Measurements from ENCODE around the gene LAIR2. TPM values are rescaled to one million over a fixed set of nuclear protein-coding genes. Genes with fewer than 3 reads are reported as not detected.

The LAIR2 gene
- total and polyA plus RNA-seq, 4 experiments from 2014 or later = 0.81 to 27.9 (median 8.4) TPM

- Histone ChIP-seq H3K4me1 (ENCODE audit: insufficient read depth, low read length) (peaks cover 33% of the 10 kb centered on the region), H3K36me3 (ENCODE audit: insufficient read depth, low read length) (no peaks in the 10 kb centered on the region), H3K27me3 (ENCODE audit: insufficient read depth, low read length) (no peaks in the 10 kb centered on the region), H3K4me3 (ENCODE audit: low read length in 2 of 2) (no peak overlapping the region), H3K9me3 (ENCODE audit: control insufficient read depth in 1 of 2, low read length in 2 of 2) (no peaks in the 10 kb centered on the region), H3K27ac (ENCODE audit: low read depth, low read length) (no peak overlapping the region)
- ChIA-PET CTCF (ENCODE audit: partially characterized antibody) (no interaction called here), POLR2A (ENCODE audit: partially characterized antibody) (no interaction called here)
- intact Hi-C loops (cut with micrococcal nuclease) = no loop called here
- Mint-ChIP-seq H3K36me3 (no peaks in the 10 kb centered on the region), H3K4me3 (peak overlapping the region in 6 of 8 donors; percentile 14 to 70 (median 52)), H3K27ac (no peak overlapping the region), H3K4me1 (peaks cover 15 to 49% (median 20%) of the 10 kb centered on the region in 4 donors), H3K27me3 (peaks cover 10 to 42% of the 10 kb centered on the region in 2 donors), H3K9me3 (peaks cover 0 to 4% (median under 1%) of the 10 kb centered on the region in 8 donors)
- no peak for DNase-seq
These were observed 18.6 kb downstream of the LAIR2 start for GRCh38 chr19:54521022-54521859.

- ChIA-PET POLR2A (ENCODE audit: partially characterized antibody) (no interaction called here), CTCF (ENCODE audit: partially characterized antibody) (no interaction called here)
- Histone ChIP-seq H3K27ac (ENCODE audit: low read depth, low read length) (no peak overlapping the region), H3K4me3 (ENCODE audit: low read length in 2 of 2) (no peak overlapping the region), H3K36me3 (ENCODE audit: insufficient read depth, low read length) (no peaks in the 10 kb centered on the region), H3K4me1 (ENCODE audit: insufficient read depth, low read length) (peaks cover 33% of the 10 kb centered on the region), H3K9me3 (ENCODE audit: control insufficient read depth in 1 of 2, low read length in 2 of 2) (no peaks in the 10 kb centered on the region), H3K27me3 (ENCODE audit: insufficient read depth, low read length) (no peaks in the 10 kb centered on the region)
- DNase-seq = no peak
- no peaks in the 10 kb centered on the region for H3K36me3 Mint-ChIP-seq
- H3K27me3 Mint-ChIP-seq = peaks cover 10 to 39% of the 10 kb centered on the region in 2 donors
- H3K9me3 Mint-ChIP-seq = peaks cover 0 to 4% (median 1%) of the 10 kb centered on the region in 8 donors
- peak overlapping the region in 3 of 8 donors; percentile 42 to 70 (median 53) for H3K4me3 Mint-ChIP-seq
- H3K27ac Mint-ChIP-seq = no peak overlapping the region
- peaks cover 15 to 49% (median 20%) of the 10 kb centered on the region in 4 donors for H3K4me1 Mint-ChIP-seq
- intact Hi-C loops (cut with micrococcal nuclease) = no loop called here
These were observed 19.4 kb downstream of the LAIR2 start for GRCh38 chr19:54521860-54522513.

GRCh38 chr19:54523403-54523802 is 20.8 kb downstream of the LAIR2 start:
- Mint-ChIP-seq H3K9me3 (peaks cover 0 to 5% (median 0%) of the 10 kb centered on the region in 8 donors), H3K36me3 (no peaks in the 10 kb centered on the region), H3K27me3 (peaks cover 13 to 39% of the 10 kb centered on the region in 2 donors), H3K27ac (no peak overlapping the region), H3K4me3 (no peak overlapping the region), H3K4me1 (peaks cover 15 to 40% (median 20%) of the 10 kb centered on the region in 4 donors)
- no peaks in the 10 kb centered on the region for H3K9me3 ChIP-seq (ENCODE audit: control insufficient read depth in 1 of 2, low read length in 2 of 2)
- ChIA-PET POLR2A (ENCODE audit: partially characterized antibody) (no interaction called here), CTCF (ENCODE audit: partially characterized antibody) (no interaction called here)
- no peaks in the 10 kb centered on the region for H3K36me3 ChIP-seq (ENCODE audit: insufficient read depth, low read length)
- no peak overlapping the region for H3K4me3 ChIP-seq (ENCODE audit: low read length in 2 of 2)
- H3K27me3 ChIP-seq (ENCODE audit: insufficient read depth, low read length) = no peaks in the 10 kb centered on the region
- no peak overlapping the region for H3K27ac ChIP-seq (ENCODE audit: low read depth, low read length)
- peaks cover 30% of the 10 kb centered on the region for H3K4me1 ChIP-seq (ENCODE audit: insufficient read depth, low read length)
- DNase-seq = no peak
- intact Hi-C loops (cut with micrococcal nuclease) = no loop called here

GRCh38 chr19:54525636-54526035 is 23.0 kb downstream of the LAIR2 start:
- no peaks in the 10 kb centered on the region for H3K36me3 ChIP-seq (ENCODE audit: insufficient read depth, low read length)
- DNase-seq = no peak
- CTCF ChIA-PET (ENCODE audit: partially characterized antibody) = no interaction called here
- no peak overlapping the region for H3K27ac Mint-ChIP-seq
- peaks cover 0 to 5% (median 0%) of the 10 kb centered on the region in 8 donors for H3K9me3 Mint-ChIP-seq
- H3K4me3 ChIP-seq (ENCODE audit: low read length in 2 of 2) = no peak overlapping the region
- H3K4me3 Mint-ChIP-seq = no peak overlapping the region
- no peak overlapping the region for H3K27ac ChIP-seq (ENCODE audit: low read depth, low read length)
- POLR2A ChIA-PET (ENCODE audit: partially characterized antibody) = no interaction called here
- intact Hi-C loops (cut with micrococcal nuclease) = no loop called here
- H3K27me3 ChIP-seq (ENCODE audit: insufficient read depth, low read length) = no peaks in the 10 kb centered on the region
- H3K4me1 Mint-ChIP-seq = peaks cover 8 to 29% (median 14%) of the 10 kb centered on the region in 4 donors
- H3K27me3 Mint-ChIP-seq = peaks cover 19 to 39% of the 10 kb centered on the region in 2 donors
- H3K4me1 ChIP-seq (ENCODE audit: insufficient read depth, low read length) = peaks cover 18% of the 10 kb centered on the region
- H3K9me3 ChIP-seq (ENCODE audit: control insufficient read depth in 1 of 2, low read length in 2 of 2) = no peaks in the 10 kb centered on the region
- H3K36me3 Mint-ChIP-seq = no peaks in the 10 kb centered on the region

- H3K27me3 ChIP-seq (ENCODE audit: insufficient read depth, low read length) = no peaks in the 10 kb centered on the region
- CTCF ChIA-PET (ENCODE audit: partially characterized antibody) = no interaction called here
- intact Hi-C loops (cut with micrococcal nuclease) = no loop called here
- H3K36me3 Mint-ChIP-seq = no peaks in the 10 kb centered on the region
- POLR2A ChIA-PET (ENCODE audit: partially characterized antibody) = no interaction called here
- no peaks in the 10 kb centered on the region for H3K36me3 ChIP-seq (ENCODE audit: insufficient read depth, low read length)
- H3K9me3 ChIP-seq (ENCODE audit: control insufficient read depth in 1 of 2, low read length in 2 of 2) = no peaks in the 10 kb centered on the region
- DNase-seq = no peak
- no peak overlapping the region for H3K27ac Mint-ChIP-seq
- H3K27ac ChIP-seq (ENCODE audit: low read depth, low read length) = no peak overlapping the region
- peaks cover 21 to 32% of the 10 kb centered on the region in 2 donors for H3K27me3 Mint-ChIP-seq
- peaks cover 5% of the 10 kb centered on the region for H3K4me1 ChIP-seq (ENCODE audit: insufficient read depth, low read length)
- no peak overlapping the region for H3K4me3 ChIP-seq (ENCODE audit: low read length in 2 of 2)
- H3K4me3 Mint-ChIP-seq = no peak overlapping the region
- H3K4me1 Mint-ChIP-seq = peaks cover 2 to 15% (median 5%) of the 10 kb centered on the region in 4 donors
- peaks cover 0 to 5% (median 0%) of the 10 kb centered on the region in 8 donors for H3K9me3 Mint-ChIP-seq
These were observed 24.3 kb downstream of the LAIR2 start for GRCh38 chr19:54526972-54527371.

- POLR2A ChIA-PET (ENCODE audit: partially characterized antibody) = no interaction called here
- DNase-seq = no peak
- Mint-ChIP-seq H3K4me1 (peaks cover 0 to 2% (median 0%) of the 10 kb centered on the region in 4 donors), H3K36me3 (no peaks in the 10 kb centered on the region), H3K4me3 (no peak overlapping the region), H3K9me3 (peaks cover 0 to 5% (median 0%) of the 10 kb centered on the region in 8 donors), H3K27ac (no peak overlapping the region), H3K27me3 (peaks cover 29 to 33% of the 10 kb centered on the region in 2 donors)
- H3K36me3 ChIP-seq (ENCODE audit: insufficient read depth, low read length) = no peaks in the 10 kb centered on the region
- CTCF ChIA-PET (ENCODE audit: partially characterized antibody) = no interaction called here
- intact Hi-C loops (cut with micrococcal nuclease) = no loop called here
- no peaks in the 10 kb centered on the region for H3K4me1 ChIP-seq (ENCODE audit: insufficient read depth, low read length)
- no peaks in the 10 kb centered on the region for H3K9me3 ChIP-seq (ENCODE audit: control insufficient read depth in 1 of 2, low read length in 2 of 2)
- no peak overlapping the region for H3K27ac ChIP-seq (ENCODE audit: low read depth, low read length)
- H3K4me3 ChIP-seq (ENCODE audit: low read length in 2 of 2) = no peak overlapping the region
- H3K27me3 ChIP-seq (ENCODE audit: insufficient read depth, low read length) = peaks cover 3% of the 10 kb centered on the region
These were observed 28.2 kb downstream of the LAIR2 start for GRCh38 chr19:54530866-54531265.

GRCh38 chr19:54532528-54532927 is 29.9 kb downstream of the LAIR2 start:
- ChIA-PET CTCF (ENCODE audit: partially characterized antibody) (no interaction called here), POLR2A (ENCODE audit: partially characterized antibody) (no interaction called here)
- Mint-ChIP-seq H3K27me3 (peaks cover 32 to 44% of the 10 kb centered on the region in 2 donors), H3K4me1 (peaks cover 0 to 2% (median 0%) of the 10 kb centered on the region in 4 donors), H3K27ac (no peak overlapping the region), H3K4me3 (no peak overlapping the region), H3K9me3 (peaks cover 0 to 4% (median 0%) of the 10 kb centered on the region in 8 donors), H3K36me3 (no peaks in the 10 kb centered on the region)
- Histone ChIP-seq H3K9me3 (ENCODE audit: control insufficient read depth in 1 of 2, low read length in 2 of 2) (no peaks in the 10 kb centered on the region), H3K27me3 (ENCODE audit: insufficient read depth, low read length) (peaks cover 3% of the 10 kb centered on the region), H3K27ac (ENCODE audit: low read depth, low read length) (no peak overlapping the region), H3K36me3 (ENCODE audit: insufficient read depth, low read length) (no peaks in the 10 kb centered on the region), H3K4me1 (ENCODE audit: insufficient read depth, low read length) (no peaks in the 10 kb centered on the region), H3K4me3 (ENCODE audit: low read length in 2 of 2) (no peak overlapping the region)
- no peak for DNase-seq
- intact Hi-C loops (cut with micrococcal nuclease) = no loop called here
